EH (cell line): ENCODE results near the gene CD28.

ENCODE experiments used
- DNase-seq: peaks from one replicate; pipeline ENCODE4 v3.0.0-alpha.2; 2015; ENCODE audit warnings: low read depth

The CD28 gene

GRCh38 chr2:203706403-203706802 is at the start of gene CD28:
TSS of gene CD28 (plus strand) at chr2:203706639. CDS start at chr2:203706697, 58 bp downstream.
- no peak for DNase-seq

GRCh38 chr2:203659331-203660049 is 46.9 kb upstream of the CD28 start:
- no peak for DNase-seq

- no peak for DNase-seq
Observed at GRCh38 chr2:203660465-203660864, 46.0 kb upstream of the CD28 start.

GRCh38 chr2:203661279-203661908 is 45.0 kb upstream of the CD28 start:
- no peak for DNase-seq

- no peak for DNase-seq
Observed at GRCh38 chr2:203662487-203662886, 44.0 kb upstream of the CD28 start.

- DNase-seq: no peak
Observed at GRCh38 chr2:203662951-203663350, 43.5 kb upstream of the CD28 start.

GRCh38 chr2:203664029-203664755 is 42.2 kb upstream of the CD28 start:
- no peak for DNase-seq

GRCh38 chr2:203667838-203668237 is 38.6 kb upstream of the CD28 start:
- DNase-seq: no peak

- peak; percentile 55 for DNase-seq
Observed at GRCh38 chr2:203669820-203670219, 36.6 kb upstream of the CD28 start.

- no peak for DNase-seq
Observed at GRCh38 chr2:203670939-203671338, 35.5 kb upstream of the CD28 start.

- no peak for DNase-seq
Observed at GRCh38 chr2:203671876-203672275, 34.6 kb upstream of the CD28 start.

- DNase-seq: no peak
Observed at GRCh38 chr2:203672856-203673255, 33.6 kb upstream of the CD28 start.

- peak; percentile 50 for DNase-seq
Observed at GRCh38 chr2:203673933-203674332, 32.5 kb upstream of the CD28 start.

- peak; percentile 69 for DNase-seq
Observed at GRCh38 chr2:203675086-203675485, 31.4 kb upstream of the CD28 start.

- DNase-seq: no peak
Observed at GRCh38 chr2:203678971-203679370, 27.5 kb upstream of the CD28 start.

- no peak for DNase-seq
Observed at GRCh38 chr2:203679401-203679800, 27.0 kb upstream of the CD28 start.

GRCh38 chr2:203681978-203682377 is 24.5 kb upstream of the CD28 start:
- DNase-seq: no peak

GRCh38 chr2:203682688-203683130 is 23.7 kb upstream of the CD28 start:
- peak; percentile 76 for DNase-seq

- no peak for DNase-seq
Observed at GRCh38 chr2:203683421-203683820, 23.0 kb upstream of the CD28 start.

- peak; percentile 73 for DNase-seq
Observed at GRCh38 chr2:203683932-203684556, 22.4 kb upstream of the CD28 start.

- DNase-seq: peak; percentile 94
Observed at GRCh38 chr2:203685081-203685621, 21.3 kb upstream of the CD28 start.

GRCh38 chr2:203685789-203686420 is 20.5 kb upstream of the CD28 start:
- DNase-seq: no peak
